HG02981 (cell line): ENCODE measurements around the gene TMEM138.

Source experiments
- ATAC-seq: cut with Tn5 transposase; IDR thresholded peaks from one replicate; pipeline ENCODE4 v1.9.1; 2021; ENCODE audit warnings: mild to moderate bottlenecking, moderate library complexity; ENCODE audit not compliant: unreplicated experiment

Gene TMEM138

DNA sequence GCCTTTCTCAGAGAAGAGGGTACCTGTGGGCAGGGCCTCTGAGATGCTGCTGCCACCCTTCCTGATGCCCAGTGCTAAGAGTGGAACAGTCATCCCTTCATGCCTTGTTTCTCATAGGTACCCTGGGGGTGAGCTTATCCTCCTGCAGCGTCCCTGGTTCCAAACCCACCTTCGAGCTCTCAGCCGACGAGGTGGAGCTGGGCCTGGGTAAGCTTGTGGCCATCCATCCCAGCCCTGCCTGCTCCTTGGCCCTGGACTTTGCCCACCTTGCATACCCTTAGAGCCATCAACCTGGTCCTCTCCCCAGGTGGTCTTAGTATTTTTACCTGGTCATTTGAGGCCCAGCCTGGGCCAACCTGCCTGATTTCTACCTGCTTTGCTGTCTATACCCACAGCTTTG, 20.5 kb upstream of the TMEM138 start:
- no peak for ATAC-seq

GRCh38 chr11:61342207-61342803, 19.9 kb upstream of the TMEM138 start:
- no peak for ATAC-seq

GRCh38 chr11:61343792-61344745, 18.1 kb upstream of the TMEM138 start:
- no peak for ATAC-seq

GRCh38 chr11:61345170-61345610, 17.0 kb upstream of the TMEM138 start:
- ATAC-seq, result no peak

GRCh38 chr11:61345954-61346843, 16.0 kb upstream of the TMEM138 start:
- ATAC-seq, result no peak

DNA sequence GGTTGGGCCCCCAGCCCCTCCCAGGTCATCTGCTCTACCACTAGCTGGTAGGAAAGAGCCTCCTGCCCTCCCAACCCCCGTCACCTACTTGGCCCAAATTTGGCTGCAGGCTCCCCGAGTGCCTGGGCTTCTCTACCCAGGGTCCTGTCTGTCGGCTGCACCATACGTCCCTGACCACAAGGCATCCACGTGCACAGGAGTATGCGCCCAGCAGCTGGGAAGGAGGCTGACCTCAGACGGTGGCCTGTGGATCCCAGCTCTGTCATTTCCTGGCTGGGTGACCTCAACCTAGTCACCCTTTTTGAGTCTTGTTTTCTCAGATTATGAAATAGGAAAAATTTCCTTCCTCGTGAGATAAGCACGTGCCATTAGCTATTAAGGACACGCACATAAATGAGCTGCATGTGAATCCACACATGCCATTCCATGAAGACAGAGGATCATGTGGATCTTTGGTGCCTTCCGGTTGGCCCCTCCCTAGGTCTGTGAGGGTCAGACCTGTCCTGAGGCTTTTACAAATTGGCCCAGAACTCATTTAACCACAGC, 14.2 kb upstream of the TMEM138 start:
- ATAC-seq, result no peak

- no peak for ATAC-seq
Measured at GRCh38 chr11:61349189-61349751, 12.9 kb upstream of the TMEM138 start.

GRCh38 chr11:61349916-61350315, 12.3 kb upstream of the TMEM138 start:
- ATAC-seq, result no peak

DNA sequence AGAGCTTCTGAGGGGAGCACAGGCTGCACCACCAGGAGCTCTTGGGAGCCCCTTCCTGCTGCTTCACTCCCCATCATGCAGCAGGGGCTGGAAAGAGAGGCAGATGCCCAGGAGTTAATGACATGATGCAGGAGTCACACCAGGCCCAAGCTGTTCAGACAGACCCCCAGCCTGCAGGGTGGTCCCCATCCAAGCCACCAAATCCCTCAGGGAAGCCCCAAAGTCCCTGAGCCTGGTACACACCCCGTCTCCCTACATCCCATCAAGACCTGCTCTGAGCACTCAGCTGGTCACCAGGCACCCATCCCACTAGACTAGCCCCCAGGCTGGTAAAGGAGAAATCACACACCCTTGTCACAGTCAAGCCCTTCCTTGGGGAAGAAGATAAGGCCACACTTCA, 11.8 kb upstream of the TMEM138 start:
- no peak for ATAC-seq

- no peak for ATAC-seq
Measured at GRCh38 chr11:61350803-61351202, 11.4 kb upstream of the TMEM138 start.

DNA sequence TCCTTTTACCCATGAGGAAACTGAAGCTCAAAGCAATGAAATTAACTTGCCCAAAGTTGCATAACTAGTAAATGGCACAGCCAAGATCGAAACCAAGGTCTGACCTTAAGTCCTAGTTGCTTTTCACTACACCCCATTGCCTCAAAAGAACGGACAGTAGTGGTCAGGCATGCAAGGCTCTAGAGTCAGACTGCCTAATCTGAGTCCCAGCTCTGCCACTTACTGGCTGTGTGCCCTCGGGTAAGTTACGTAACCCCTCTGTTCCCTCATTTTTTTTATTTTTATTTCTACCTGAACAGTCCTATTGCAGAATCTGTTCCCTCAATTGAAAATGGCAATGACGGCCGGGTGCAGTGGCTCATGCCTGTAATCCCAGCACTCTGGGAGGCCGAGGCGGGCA, 10.1 kb upstream of the TMEM138 start:
- no peak for ATAC-seq

DNA sequence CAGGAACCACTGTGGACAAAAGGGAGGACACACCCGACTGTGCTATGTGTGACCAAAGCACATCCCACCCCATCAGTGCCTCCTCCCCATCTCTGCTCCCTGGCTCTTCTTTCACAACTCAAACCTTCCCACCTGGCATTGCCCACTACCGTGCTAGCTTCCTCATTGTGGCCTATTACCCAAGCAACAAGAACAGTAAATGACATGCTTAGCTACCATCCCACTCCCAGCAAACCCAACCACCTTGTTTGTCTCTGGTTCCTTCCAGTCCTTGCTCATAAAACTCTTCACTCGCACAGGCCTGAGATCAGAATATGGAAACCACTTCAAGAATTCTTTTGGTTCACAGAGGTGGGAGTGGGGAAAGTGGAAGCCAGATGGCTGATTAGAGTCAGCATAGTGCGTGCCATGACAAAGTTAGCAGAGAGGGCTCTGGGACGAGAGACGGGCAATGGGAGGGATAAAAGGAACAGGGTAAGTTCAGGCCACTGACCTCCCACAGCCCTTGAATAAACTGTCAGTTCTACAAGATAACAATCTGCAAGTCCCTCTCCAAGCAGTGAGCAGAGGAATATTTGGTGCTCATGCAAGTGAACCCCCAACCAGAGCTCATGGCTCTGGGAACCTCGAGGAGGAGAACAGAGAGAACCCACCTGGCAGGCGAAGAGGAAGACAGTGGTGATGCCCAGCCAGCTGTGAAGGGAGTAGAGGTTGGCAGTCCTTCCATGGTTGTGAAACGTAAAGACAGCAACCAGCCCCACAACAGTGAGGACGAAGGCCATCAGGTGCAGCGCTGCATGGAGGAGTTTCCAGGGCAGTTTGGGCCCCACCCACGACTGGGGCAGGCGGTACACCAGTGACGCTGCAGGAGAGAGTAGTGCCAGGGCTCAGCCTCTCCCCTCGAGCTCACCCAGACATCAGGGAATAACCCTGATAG, 8.8 kb upstream of the TMEM138 start:
- no peak for ATAC-seq

DNA sequence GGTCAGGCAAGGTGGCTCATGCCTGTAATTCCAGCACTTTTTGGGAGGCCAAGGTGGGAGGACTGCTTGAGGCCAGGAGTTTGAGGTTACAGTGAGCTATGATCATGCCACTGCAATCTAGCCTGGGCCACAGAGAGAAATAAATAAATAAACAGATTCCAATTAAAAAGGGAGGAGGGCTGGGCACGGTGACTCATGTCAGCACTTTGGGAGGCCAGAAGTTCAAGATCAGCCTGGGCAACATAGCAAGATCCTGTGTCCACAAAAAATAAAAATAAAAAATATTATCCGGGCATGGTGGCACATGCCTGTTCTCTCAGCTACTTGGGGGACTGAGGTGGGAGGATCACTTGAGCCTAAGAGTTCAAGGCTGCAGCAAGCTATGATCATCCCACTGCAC, 8.0 kb upstream of the TMEM138 start:
- ATAC-seq, result no peak

- ATAC-seq, result no peak
Measured at GRCh38 chr11:61356706-61357105, 5.5 kb upstream of the TMEM138 start.

DNA sequence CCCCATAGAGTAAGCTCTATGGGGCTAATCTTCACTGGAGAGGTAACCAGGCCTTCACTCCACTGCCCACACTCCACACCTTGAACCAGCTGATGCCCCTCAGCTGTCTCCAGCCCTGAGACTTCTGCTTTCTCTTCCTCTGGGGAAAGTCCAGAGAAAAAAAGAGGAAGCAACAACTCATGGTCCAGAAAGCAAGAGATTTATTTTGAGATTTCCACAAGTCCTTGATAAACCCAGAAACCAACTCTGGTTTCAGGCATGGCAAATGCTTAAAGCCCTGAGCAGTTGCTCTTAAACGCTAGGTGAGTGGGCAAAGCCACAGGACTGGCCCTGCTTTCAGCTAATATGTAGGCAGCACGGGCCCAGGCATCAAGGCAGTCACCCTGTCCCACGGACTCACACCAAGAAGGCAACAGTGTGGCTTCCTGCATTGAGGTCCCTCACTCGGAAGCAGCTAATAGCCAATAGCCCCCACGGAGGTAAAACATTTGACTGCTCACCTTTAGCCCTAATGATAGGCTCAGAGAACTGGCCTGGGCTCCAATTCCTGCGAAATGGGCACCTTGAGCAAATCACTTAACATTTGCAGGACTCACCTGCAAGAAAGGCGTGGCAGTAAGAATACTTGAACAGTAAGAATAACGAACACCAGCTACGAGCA, 4.8 kb upstream of the TMEM138 start:
- peak; percentile 45 for ATAC-seq

DNA sequence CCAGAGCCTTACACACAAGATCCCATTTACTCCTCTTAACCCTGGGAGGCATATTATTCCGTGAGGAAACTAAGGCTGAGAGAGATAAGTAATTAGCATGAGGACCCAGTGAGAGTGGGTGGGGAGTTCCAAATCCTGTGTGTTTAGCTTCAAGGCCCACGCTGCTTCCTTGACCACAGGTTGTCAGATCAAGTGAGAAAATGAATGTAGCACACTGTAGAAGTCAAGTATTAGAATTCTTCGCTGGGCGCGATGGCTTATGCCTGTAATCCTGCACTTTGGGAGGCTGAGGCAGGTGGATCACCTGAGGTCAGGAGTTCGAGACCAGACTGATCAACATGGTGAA, 4.3 kb upstream of the TMEM138 start:
- no peak for ATAC-seq

GRCh38 chr11:61358566-61358965, 3.6 kb upstream of the TMEM138 start:
- no peak for ATAC-seq

- no peak for ATAC-seq
Measured at GRCh38 chr11:61359516-61359915, 2.7 kb upstream of the TMEM138 start.

- no peak for ATAC-seq
Measured at GRCh38 chr11:61361237-61361740, 885 bp upstream of the TMEM138 start.
